GM19324 (cell line): ENCODE results near the gene GFOD2.

Experiments used
- ATAC-seq: cut with Tn5 transposase; IDR thresholded peaks from one replicate; pipeline ENCODE4 v1.9.1; 2021; ENCODE audit warnings: mild to moderate bottlenecking, moderate library complexity; ENCODE audit not compliant: unreplicated experiment, low FRiP score

GFOD2 gene

GRCh38 chr16:67733734-67734470 lies 14.8 kb upstream of the GFOD2 start:
- no peak for ATAC-seq

- no peak for ATAC-seq
These were observed 12.6 kb upstream of the GFOD2 start for GRCh38 chr16:67731753-67732095.

- no peak for ATAC-seq
These were observed 12.1 kb upstream of the GFOD2 start for GRCh38 chr16:67731071-67731752.

GRCh38 chr16:67730326-67730725 lies 11.2 kb upstream of the GFOD2 start:
- ATAC-seq: no peak

GRCh38 chr16:67729636-67730248 lies 10.6 kb upstream of the GFOD2 start:
- no peak for ATAC-seq

GRCh38 chr16:67727521-67728485 lies 8.7 kb upstream of the GFOD2 start:
- ATAC-seq: no peak

GRCh38 chr16:67726106-67727034 lies 7.3 kb upstream of the GFOD2 start:
- ATAC-seq: no peak

GRCh38 chr16:67723911-67724305 lies 4.8 kb upstream of the GFOD2 start:
- no peak for ATAC-seq

GRCh38 chr16:67723151-67723910 lies 4.2 kb upstream of the GFOD2 start:
- ATAC-seq: no peak

- no peak for ATAC-seq
These were observed 1.1 kb upstream of the GFOD2 start for GRCh38 chr16:67720236-67720635.

GRCh38 chr16:67719778-67720144 lies 645 bp upstream of the GFOD2 start:
- ATAC-seq: no peak

- ATAC-seq: no peak
These were observed 458 bp downstream of the GFOD2 start for GRCh38 chr16:67718668-67719047.

GRCh38 chr16:67716097-67716496 lies 3.0 kb downstream of the GFOD2 start:
- no peak for ATAC-seq

- no peak for ATAC-seq
These were observed 4.6 kb downstream of the GFOD2 start for GRCh38 chr16:67714522-67714921.

- ATAC-seq: no peak
These were observed 5.4 kb downstream of the GFOD2 start for GRCh38 chr16:67713647-67714273.

GRCh38 chr16:67710607-67711006 lies 8.5 kb downstream of the GFOD2 start:
- no peak for ATAC-seq

GRCh38 chr16:67709050-67709449 lies 10.1 kb downstream of the GFOD2 start:
- ATAC-seq: no peak

GRCh38 chr16:67708368-67708771 lies 10.7 kb downstream of the GFOD2 start:
- no peak for ATAC-seq

GRCh38 chr16:67707790-67708189 lies 11.3 kb downstream of the GFOD2 start:
- ATAC-seq: no peak
